Measurements from ENCODE around the gene CALN1. TPM values are rescaled to one million over a fixed set of nuclear protein-coding genes. Genes with fewer than 3 reads are reported as not detected.

The CALN1 gene
- total and polyA plus RNA-seq, 2 of the 8 experiments (the other 6 are each of a cell fraction or from before 2014, with no cell fraction given), result 6.4 to 15.2 TPM

- no peak for TF ChIP-seq ZNF274 (IDR thresholded peaks at IDR 0.05; ENCODE audit: borderline replicate concordance, extremely low read depth, low read length)
- TF ChIP-seq POU5F1 (IDR thresholded peaks at IDR 0.05; ENCODE audit: low read depth, low read length), result no peak
- TF ChIP-seq KDM1A (IDR thresholded peaks at IDR 0.05; ENCODE audit: borderline replicate concordance, low read length), result no peak
- TF ChIP-seq GTF2F1 (IDR thresholded peaks at IDR 0.05; ENCODE audit: borderline replicate concordance, low read depth, low read length), result no peak
Measured at GRCh38 chr7:71990138-71990462, 422.0 kb downstream of the CALN1 start (continued).

Measured in H1 (cell line).